UCSD-AML1 (cell line): ENCODE data around the gene ZDHHC14.
"Not testable (repeated sequence)": the region's sequence is repeated elsewhere in the genome, so short reads cannot be mapped to it uniquely, and the experiment has no call there.

ENCODE experiments used
- DNase-seq: peaks from one replicate; lab custom pipeline; 2025; ENCODE audit not compliant: unreplicated experiment; lab: John Stamatoyannopoulos, UW

ZDHHC14 gene

GRCh38 chr6:157464653-157465535, 83.9 kb downstream of the ZDHHC14 start:
- DNase-seq: no peak

GRCh38 chr6:157466342-157466648, 85.3 kb downstream of the ZDHHC14 start:
- DNase-seq: no peak

DNA sequence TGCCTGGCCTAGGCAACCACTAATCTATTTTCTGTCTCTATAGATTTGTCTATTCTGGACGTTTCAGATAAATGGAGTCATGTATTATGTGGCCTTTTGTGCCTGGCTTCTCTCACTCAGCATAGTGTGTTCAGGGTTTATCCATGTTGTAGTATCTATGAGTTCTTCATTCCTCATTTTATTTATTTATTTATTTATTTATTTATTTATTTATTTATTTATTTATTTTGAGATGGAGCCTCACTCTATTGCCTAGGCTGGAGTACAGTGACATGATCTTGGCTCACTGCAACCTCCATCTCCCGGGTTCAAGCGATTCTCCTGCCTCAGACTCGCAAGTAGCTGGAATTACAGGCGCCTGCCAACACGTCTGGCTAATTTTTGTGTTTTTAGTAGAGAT, 86.3 kb downstream of the ZDHHC14 start:
- not testable (repeated sequence) for DNase-seq

DNA sequence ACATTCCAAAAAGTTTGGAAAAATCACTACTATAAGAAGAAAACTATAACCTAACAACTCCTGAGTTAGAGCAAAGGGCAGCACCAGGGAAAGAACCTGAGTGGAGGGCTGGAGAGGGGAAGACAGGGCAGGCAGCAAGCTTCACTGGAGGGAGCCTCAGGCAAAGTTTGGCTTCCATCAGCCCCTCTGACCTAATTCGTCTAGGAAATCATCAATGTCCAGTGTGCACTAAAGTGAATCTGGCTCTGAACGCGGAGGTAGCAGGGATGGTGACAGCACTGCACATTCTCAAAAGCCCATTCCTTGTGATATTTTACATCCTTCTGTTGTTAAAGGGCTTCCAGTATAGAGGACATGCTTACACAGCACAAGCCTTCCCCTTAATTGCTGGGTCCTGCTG, 87.1 kb downstream of the ZDHHC14 start:
- DNase-seq: no peak

- DNase-seq: no peak
Observed at GRCh38 chr6:157468574-157468973, 87.6 kb downstream of the ZDHHC14 start.

- DNase-seq: no peak
Observed at GRCh38 chr6:157469378-157469777, 88.4 kb downstream of the ZDHHC14 start.

- DNase-seq: no peak
Observed at GRCh38 chr6:157471077-157471686, 90.2 kb downstream of the ZDHHC14 start.

DNA sequence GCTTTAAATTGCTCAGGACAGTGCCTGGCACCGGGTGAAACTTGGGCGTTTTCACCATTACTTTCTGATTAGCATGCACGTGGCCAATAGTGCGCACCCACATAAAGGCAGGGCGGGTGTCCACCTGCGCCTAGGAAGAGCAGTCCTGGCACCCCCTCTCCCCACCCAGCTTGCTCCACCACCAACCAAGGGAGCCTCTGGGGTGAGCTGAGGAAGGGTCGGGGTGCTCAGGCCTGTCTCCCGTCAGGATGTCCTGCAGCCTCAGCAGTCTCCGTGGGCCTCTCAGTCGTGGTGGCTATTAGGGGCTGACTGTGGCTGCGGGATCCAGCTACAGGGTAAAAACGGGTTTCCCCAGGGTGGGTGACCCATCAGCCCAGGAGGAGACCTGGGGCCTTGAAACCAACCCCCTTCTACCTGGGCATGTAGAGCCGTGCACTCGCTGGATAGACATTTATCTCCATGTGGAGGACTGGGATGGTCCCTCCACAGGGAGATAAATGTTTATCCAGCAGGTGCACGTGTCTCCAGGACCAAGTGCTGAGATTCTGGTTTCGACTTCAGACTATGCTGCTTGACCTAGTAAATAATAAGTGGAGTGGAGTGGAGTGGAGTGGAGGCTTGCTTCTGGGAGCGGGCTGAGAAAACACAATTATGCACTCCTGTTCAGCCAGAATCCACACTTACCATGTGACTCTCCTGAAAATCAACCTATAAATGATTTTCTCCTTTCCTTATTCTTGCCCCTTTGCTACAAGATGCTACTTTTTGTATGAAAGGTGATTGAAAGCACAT, 91.1 kb downstream of the ZDHHC14 start:
- no peak for DNase-seq

DNA sequence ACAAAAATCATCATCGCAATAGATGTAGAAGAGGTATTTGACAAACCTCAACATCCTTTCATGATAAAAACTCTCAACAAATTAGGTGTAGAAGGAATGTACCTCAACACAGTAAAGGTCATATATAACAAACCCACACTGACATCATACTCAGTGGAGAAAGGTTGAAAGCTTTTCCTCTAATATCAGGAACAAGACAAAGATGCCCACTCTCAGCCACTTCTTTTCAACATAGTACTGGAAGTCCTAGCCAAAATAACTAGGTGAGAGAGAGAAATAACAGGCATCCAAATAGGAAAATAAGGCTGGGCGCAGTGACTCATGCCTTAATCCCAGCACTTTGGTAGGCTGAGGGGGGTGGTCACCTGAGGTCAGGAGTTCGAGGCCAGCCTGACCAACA, 95.8 kb downstream of the ZDHHC14 start:
- no peak for DNase-seq

GRCh38 chr6:157478926-157479325, 97.9 kb downstream of the ZDHHC14 start:
- no peak for DNase-seq

GRCh38 chr6:157479464-157480303, 98.7 kb downstream of the ZDHHC14 start:
- DNase-seq: no peak

GRCh38 chr6:157481189-157481864, 100.3 kb downstream of the ZDHHC14 start:
- DNase-seq: no peak

DNA sequence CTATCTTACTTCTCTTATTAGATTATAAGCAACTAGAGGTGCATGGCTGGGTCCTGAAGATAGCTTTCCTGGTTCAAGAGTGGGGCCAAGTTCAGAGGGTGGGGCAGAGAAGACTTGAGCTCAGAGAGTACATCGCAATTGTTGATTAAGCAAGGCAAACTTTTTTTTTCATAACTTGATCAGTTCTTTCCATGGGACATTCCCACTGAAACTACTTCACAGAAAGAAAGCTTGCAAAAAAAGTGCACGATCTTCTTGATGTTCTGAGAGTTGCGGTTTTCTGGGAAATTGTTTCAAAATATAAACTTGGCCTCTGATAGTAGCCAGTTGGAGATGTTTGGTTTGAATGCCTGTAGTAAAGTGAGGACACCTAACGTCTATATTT, 100.9 kb downstream of the ZDHHC14 start:
- DNase-seq: no peak

DNA sequence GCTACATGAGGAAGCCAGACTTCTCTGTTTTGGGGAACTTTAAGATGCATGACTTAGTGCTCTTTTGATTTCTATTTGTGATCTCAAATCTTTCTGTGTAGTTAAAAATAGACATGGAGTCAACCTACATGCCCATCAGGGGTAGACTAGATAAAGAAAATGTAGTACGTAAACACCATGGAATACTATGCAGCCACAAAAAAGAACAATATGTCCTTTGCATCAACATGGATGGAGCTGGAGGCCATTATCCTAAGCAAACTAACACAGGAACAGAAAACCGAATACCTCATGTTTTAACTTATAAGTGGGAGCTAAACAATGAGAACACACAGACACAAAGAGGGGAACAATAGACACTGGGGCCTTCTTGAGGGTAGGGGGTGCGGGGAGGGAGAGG, 102.8 kb downstream of the ZDHHC14 start:
- no peak for DNase-seq

DNA sequence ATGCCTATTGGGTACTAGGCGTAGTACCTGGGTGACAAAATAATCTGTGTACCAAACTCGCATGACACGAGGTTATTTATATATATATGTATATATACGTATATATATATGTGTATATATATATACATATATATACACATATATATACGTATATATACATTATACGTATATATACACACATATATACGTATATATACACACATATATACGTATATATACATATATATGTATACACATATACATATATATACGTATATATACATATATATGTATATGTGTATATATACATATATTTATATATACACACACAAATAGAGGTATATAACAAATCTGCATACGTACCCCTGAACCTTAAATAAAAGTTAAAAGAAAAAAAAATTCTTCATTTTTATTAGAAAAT, 103.2 kb downstream of the ZDHHC14 start:
- no peak for DNase-seq

DNA sequence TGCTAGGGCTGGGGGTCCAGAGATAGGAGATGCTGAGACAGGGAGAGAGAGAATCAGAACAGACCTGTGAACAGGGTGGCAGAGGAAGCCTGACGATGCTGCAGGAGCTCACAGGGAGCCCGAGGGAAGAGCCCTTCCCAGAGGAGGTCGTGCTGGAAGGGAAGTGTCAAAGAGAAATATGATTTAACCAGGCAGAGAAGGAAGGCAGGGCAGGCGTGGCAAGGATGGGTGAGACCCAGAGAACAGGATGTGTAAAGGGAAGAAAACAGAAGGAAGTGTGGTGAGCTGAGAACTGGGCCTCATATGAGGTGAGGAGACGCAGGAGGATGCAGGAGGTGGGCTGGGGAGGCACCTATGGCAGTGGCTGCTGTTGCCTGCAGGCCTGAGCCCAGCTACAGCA, 105.6 kb downstream of the ZDHHC14 start:
- peak; percentile 61 for DNase-seq

DNA sequence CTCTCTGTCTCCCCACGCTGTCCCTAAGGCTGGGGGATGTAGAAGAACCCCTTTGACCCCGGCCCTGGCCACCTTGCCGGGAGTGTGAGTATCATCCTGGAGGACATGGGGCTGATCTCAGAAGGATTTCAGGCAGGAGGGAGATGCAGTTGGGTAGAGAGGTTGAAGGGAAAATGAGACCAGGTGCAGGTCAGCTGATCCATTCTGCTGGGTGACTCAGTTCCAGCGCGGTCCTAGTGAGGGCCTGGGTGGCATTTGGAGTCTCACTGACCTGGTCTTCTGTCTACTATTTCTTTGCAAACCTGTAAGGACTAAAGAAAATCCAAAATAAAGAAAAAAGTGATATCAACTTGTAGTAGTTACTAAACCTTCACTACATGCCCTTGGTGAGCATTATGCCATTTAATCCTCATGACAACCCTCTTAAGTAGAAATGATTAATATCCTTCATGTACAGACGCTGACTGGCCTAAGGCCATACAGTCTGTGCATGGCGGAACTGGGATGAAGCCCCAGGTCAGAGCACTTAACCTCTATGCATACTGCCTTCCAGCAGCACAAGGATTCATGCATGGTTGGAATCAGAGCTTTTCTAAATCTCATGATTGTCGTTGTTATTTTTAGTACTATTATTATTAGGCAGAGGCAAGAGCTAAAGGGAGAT, 106.3 kb downstream of the ZDHHC14 start:
- no peak for DNase-seq

DNA sequence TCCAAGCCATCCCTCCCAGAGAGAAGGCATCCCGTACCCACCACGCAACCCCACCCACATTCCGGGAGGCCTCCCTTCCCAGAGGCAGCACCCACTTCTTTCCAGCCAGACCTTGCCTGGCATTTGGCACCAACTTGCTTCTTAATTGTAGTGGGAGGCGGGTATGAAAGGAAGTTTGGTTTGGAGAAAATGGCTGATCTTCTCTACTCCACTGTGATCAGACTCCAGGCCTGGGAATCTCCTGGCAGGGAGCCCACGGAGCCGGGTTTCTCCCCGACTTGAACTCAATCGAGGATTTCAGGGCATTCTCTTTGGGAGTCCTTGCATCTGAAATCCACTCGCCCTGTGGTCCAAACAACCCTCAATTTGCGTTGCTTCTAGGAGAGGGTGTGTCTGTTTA, 107.1 kb downstream of the ZDHHC14 start:
- no peak for DNase-seq

DNA sequence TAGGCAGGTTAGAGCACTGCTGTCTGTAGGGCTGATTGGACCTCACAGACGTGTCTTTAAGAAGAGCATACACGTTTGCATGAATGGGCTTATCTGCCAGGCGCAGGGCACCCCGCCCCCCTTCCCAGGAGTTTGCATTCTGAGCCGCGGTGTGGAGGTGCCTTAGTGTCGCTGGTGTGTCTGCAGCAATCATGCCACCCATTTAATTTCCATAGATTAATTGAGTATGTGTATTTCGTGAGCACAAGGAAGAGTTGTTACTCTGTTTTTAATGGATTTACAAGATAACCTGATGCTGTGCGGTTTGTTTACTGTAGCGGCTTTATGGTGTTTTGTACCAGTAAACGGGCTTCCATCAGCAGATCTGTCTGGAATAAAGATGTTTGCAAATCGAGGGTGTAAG, 107.7 kb downstream of the ZDHHC14 start:
- DNase-seq: no peak
